Hematopoietic multipotent progenitor cell treated with erythropoietin and hydrocortisone succinate and interleukin-3 and kit ligand, for 6 days (in vitro differentiated cells): ENCODE results near the gene PRPF40B.
A peak's percentile ranks its signal among the peaks of the same experiment; 100 is the strongest.

ENCODE experiments used
- DNase-seq: peaks from one replicate; pipeline ENCODE4 v3.0.0-alpha.2; 2015

PRPF40B gene

DNA sequence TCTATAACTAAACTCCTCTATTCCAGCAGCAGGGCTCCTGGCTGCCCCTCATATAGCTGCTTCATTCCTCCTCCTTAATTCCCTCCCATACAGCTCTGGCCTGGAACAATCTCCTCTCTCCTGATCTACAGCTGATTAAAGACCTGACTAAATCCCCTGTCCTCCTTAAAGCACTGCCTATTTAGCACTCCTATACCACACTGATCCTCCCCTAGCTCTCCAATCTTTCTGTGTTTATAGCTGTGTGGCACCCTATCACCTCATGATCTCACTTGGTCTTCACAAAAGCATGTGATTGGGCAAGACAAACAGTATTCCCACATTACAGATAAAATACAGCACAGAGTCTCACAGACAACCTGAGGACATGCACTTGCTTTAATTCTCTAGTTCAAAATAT, 66.4 kb downstream of the PRPF40B start:
- DNase-seq, result peak; percentile 20

DNA sequence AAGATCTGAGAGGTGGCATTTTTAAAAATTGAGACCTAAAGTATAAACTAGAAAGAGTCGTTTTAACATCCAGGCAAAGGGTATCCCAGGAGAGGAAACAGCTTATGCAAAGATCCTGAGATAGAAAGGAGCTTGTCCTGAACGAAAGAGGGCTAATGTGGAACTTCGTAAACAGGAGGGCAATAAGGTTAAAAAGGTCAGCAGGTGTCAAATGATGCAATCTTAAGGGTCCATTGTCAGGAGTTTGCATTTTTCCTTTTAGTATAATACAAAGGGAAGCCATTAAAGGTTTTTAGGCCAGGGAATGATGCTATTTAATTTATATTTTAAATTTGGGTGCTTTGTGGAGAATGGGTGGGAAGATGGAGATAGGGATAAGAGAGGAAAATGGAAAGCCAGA, 69.5 kb downstream of the PRPF40B start:
- DNase-seq, result no peak

DNA sequence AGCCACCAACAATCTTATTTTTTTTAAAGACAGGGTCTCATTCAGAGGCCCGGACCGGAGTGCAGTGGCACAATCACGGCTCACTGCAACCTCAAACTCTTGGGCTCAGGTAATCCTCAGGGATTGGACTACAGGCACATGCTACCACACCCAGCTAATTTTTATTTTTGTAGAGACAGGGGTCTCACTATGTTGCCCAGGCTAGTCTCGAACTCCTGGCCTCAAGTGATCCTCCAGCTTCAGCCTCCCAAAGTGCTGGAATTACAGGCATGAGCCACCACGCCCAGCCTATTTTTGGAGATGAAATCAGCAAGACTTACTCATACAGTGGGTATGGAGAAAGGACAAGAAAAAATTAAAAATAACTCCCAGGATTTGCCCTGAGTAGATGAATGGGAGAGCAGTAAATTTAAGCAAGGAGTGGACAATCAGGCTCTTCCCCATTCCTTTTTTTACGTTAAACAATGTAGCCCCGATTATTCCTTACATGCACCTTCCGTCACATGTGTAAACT, 70.6 kb downstream of the PRPF40B start:
- DNase-seq, result no peak
